Left colon (tissue), 2 donors: ENCODE measurements around the gene CLSTN2. TPM values are rescaled to one million over a fixed set of nuclear protein-coding genes. Genes with fewer than 3 reads are reported as not detected.

Source experiments
- ATAC-seq: fragments of 200-7000 bp; cut with Tn5 transposase; one replicate; pipeline ENCODE4 v1.9.1; 2020; ENCODE audit warnings: mild to moderate bottlenecking, moderate library complexity
- DNase-seq, 2 donors: peaks; one replicate each; pipeline ENCODE4 v3.0.0-alpha.2; 2020
- intact Hi-C, 2 donors: fragments of 100-400 bp; cut with DNase I in 1 of 2; cut with micrococcal nuclease in 1 of 2; formaldehyde crosslinking; loops; one replicate each; pipeline versions ENCODE4 v1.11.2 to v1.14.0; 2022; cut with DNase I, micrococcal nuclease
- total RNA-seq, 2 donors: library from RNA; stranded (reverse); fragmentation: NEBNext Ultra II Directional; extraction: Animal tissue kit (Norgen Biotek cat#: 25700); gene quantifications; one replicate each; pipeline ENCODE4 v1.2.1, GENCODE V29; 2021
- donor health status: DM: no; HTN: no; CAD: no.
- donor health status: DM: yes; HTN: yes; CAD: no.

The CLSTN2 gene
- total RNA-seq, 2 donors from 2014 or later, result 0.98 to 2.4 TPM

- ATAC-seq (no peak), DNase-seq (peak; percentile 6 to 41)
- intact Hi-C loops, result no loop called here
Measured at GRCh38 chr3:140023616-140024530, 88.9 kb downstream of the CLSTN2 start.

GRCh38 chr3:140031170-140031569 is 96.2 kb downstream of the CLSTN2 start:
- ATAC-seq, result no peak
- DNase-seq, result no peak
- intact Hi-C loops, result no loop called here

- intact Hi-C loops, result no loop called here
- ATAC-seq (no peak), DNase-seq (no peak)
Measured at GRCh38 chr3:140034058-140034457, 99.1 kb downstream of the CLSTN2 start.

- intact Hi-C loops, result no loop called here
- no peak for ATAC-seq
- no peak for DNase-seq
Measured at GRCh38 chr3:140035871-140036270, 100.9 kb downstream of the CLSTN2 start.

GRCh38 chr3:140050396-140050795 is 115.4 kb downstream of the CLSTN2 start:
- intact Hi-C loops, result no loop called here
- no peak for DNase-seq
- no peak for ATAC-seq

GRCh38 chr3:140051019-140051957 is 116.3 kb downstream of the CLSTN2 start:
- intact Hi-C loops, result no loop called here
- DNase-seq (no peak), ATAC-seq (no peak)

GRCh38 chr3:140052771-140053702 is 118.1 kb downstream of the CLSTN2 start:
- peak; percentile 94 for ATAC-seq
- peak; percentile 23 to 60 for DNase-seq
- intact Hi-C loops, result no loop called here

- ATAC-seq (no peak), DNase-seq (no peak)
- intact Hi-C loops, result no loop called here
Measured at GRCh38 chr3:140053794-140054193, 118.8 kb downstream of the CLSTN2 start.

GRCh38 chr3:140055092-140055791 is 120.3 kb downstream of the CLSTN2 start:
- intact Hi-C loops, result no loop called here

GRCh38 chr3:140056047-140056446 is 121.1 kb downstream of the CLSTN2 start:
- ATAC-seq, result no peak
- intact Hi-C loops, result no loop called here

More at GRCh38 chr3:140055092-140055791, 120.3 kb downstream of the CLSTN2 start:
- DNase-seq (no peak), ATAC-seq (peak; percentile 52)

GRCh38 chr3:140061211-140061610 is 126.2 kb downstream of the CLSTN2 start:
- no peak for DNase-seq
- ATAC-seq, result no peak
- intact Hi-C loops, result no loop called here

More at GRCh38 chr3:140056047-140056446, 121.1 kb downstream of the CLSTN2 start:
- DNase-seq, result no peak

GRCh38 chr3:140062461-140062860 is 127.5 kb downstream of the CLSTN2 start:
- no peak for DNase-seq
- peak; percentile 60 for ATAC-seq
- intact Hi-C loops, result no loop called here

- intact Hi-C loops, result no loop called here
- ATAC-seq (no peak), DNase-seq (no peak)
Measured at GRCh38 chr3:140067487-140067886, 132.5 kb downstream of the CLSTN2 start.

- intact Hi-C loops, result no loop called here
- no peak for DNase-seq
- no peak for ATAC-seq
Measured at GRCh38 chr3:140068494-140069017, 133.6 kb downstream of the CLSTN2 start.

GRCh38 chr3:140073278-140074045 is 138.5 kb downstream of the CLSTN2 start:
- intact Hi-C loops, result no loop called here
- no peak for ATAC-seq
- DNase-seq, result no peak

GRCh38 chr3:140076552-140076951 is 141.6 kb downstream of the CLSTN2 start:
- intact Hi-C loops, result no loop called here
- no peak for ATAC-seq
- no peak for DNase-seq

GRCh38 chr3:140077406-140077805 is 142.4 kb downstream of the CLSTN2 start:
- DNase-seq, result no peak
- ATAC-seq, result no peak
- intact Hi-C loops, result no loop called here
